ENCODE measurements around the gene NYNRIN.
"Not testable (repeated sequence)": the region's sequence is repeated elsewhere in the genome, so short reads cannot be mapped to it uniquely, and the experiment has no call there.

NYNRIN gene

GRCh38 chr14:24378327-24378726 lies 20.5 kb upstream of the NYNRIN start:
- FAIRE-seq (no peak), DNase-seq (ENCODE audit: insufficient read length, low spot score) (no peak)
- TF ChIP-seq TAF1 (IDR thresholded peaks at IDR 0.05; ENCODE audit: low read depth, low read length) = no peak
- TF ChIP-seq POU2F2 (IDR thresholded peaks at IDR 0.05; ENCODE audit: low read depth, low read length) = no peak
- no peak for TF ChIP-seq POLR2AphosphoS5 (IDR thresholded peaks at IDR 0.05; ENCODE audit: low read depth, low read length)
- TF ChIP-seq PAX5 (IDR thresholded peaks at IDR 0.05; ENCODE audit: insufficient read depth, low read length, severe bottlenecking) = no peak
- no peak for TF ChIP-seq POLR2A (IDR thresholded peaks at IDR 0.05; ENCODE audit: low read depth, low read length)

- TF ChIP-seq POLR2AphosphoS5 (IDR thresholded peaks at IDR 0.05; ENCODE audit: low read depth, low read length) = no peak
- no peak for TF ChIP-seq SPI1 (IDR thresholded peaks at IDR 0.05; ENCODE audit: low read depth, low read length)
- no peak for TF ChIP-seq POU2F2 (IDR thresholded peaks at IDR 0.05; ENCODE audit: low read depth, low read length)
- FAIRE-seq (no peak), DNase-seq (ENCODE audit: insufficient read length, low spot score) (no peak)
Measured at GRCh38 chr14:24378981-24379906, 19.6 kb upstream of the NYNRIN start.

- no peak for FAIRE-seq
- DNase-seq (ENCODE audit: insufficient read length, low spot score) = no peak
- TF ChIP-seq PAX5 (IDR thresholded peaks at IDR 0.05; ENCODE audit: insufficient read depth, low read length, severe bottlenecking) = no peak
- no peak for TF ChIP-seq POLR2A (IDR thresholded peaks at IDR 0.05; ENCODE audit: low read depth, low read length)
- TF ChIP-seq TAF1 (IDR thresholded peaks at IDR 0.05; ENCODE audit: low read depth, low read length) = no peak
- TF ChIP-seq POU2F2 (IDR thresholded peaks at IDR 0.05; ENCODE audit: low read depth, low read length) = no peak
- no peak for TF ChIP-seq SPI1 (IDR thresholded peaks at IDR 0.05; ENCODE audit: low read depth, low read length)
- TF ChIP-seq POLR2AphosphoS5 (IDR thresholded peaks at IDR 0.05; ENCODE audit: low read depth, low read length) = no peak
Measured at GRCh38 chr14:24379907-24380730, 18.7 kb upstream of the NYNRIN start.

- DNase-seq (ENCODE audit: insufficient read length, low spot score) (no peak), FAIRE-seq (no peak)
- no peak for TF ChIP-seq POLR2AphosphoS5 (IDR thresholded peaks at IDR 0.05; ENCODE audit: low read depth, low read length)
- no peak for TF ChIP-seq POU2F2 (IDR thresholded peaks at IDR 0.05; ENCODE audit: low read depth, low read length)
- TF ChIP-seq PAX5 (IDR thresholded peaks at IDR 0.05; ENCODE audit: insufficient read depth, low read length, severe bottlenecking) = no peak
- TF ChIP-seq SPI1 (IDR thresholded peaks at IDR 0.05; ENCODE audit: low read depth, low read length) = no peak
- TF ChIP-seq TAF1 (IDR thresholded peaks at IDR 0.05; ENCODE audit: low read depth, low read length) = no peak
- TF ChIP-seq POLR2A (IDR thresholded peaks at IDR 0.05; ENCODE audit: low read depth, low read length) = no peak
Measured at GRCh38 chr14:24381363-24382063, 17.3 kb upstream of the NYNRIN start.

GRCh38 chr14:24382064-24382371 lies 16.8 kb upstream of the NYNRIN start:
- no peak for TF ChIP-seq POLR2AphosphoS5 (IDR thresholded peaks at IDR 0.05; ENCODE audit: low read depth, low read length)
- FAIRE-seq (no peak), DNase-seq (ENCODE audit: insufficient read length, low spot score) (no peak)

GRCh38 chr14:24384169-24384568 lies 14.6 kb upstream of the NYNRIN start:
- TF ChIP-seq TAF1 (IDR thresholded peaks at IDR 0.05; ENCODE audit: low read depth, low read length) (no peak), SPI1 (IDR thresholded peaks at IDR 0.05; ENCODE audit: low read depth, low read length) (no peak), POLR2AphosphoS5 (IDR thresholded peaks at IDR 0.05; ENCODE audit: low read depth, low read length) (no peak), POU2F2 (IDR thresholded peaks at IDR 0.05; ENCODE audit: low read depth, low read length) (no peak), PAX5 (IDR thresholded peaks at IDR 0.05; ENCODE audit: insufficient read depth, low read length, severe bottlenecking) (no peak), POLR2A (IDR thresholded peaks at IDR 0.05; ENCODE audit: low read depth, low read length) (no peak)
- DNase-seq (ENCODE audit: insufficient read length, low spot score) (no peak), FAIRE-seq (no peak)

GRCh38 chr14:24385524-24385923 lies 13.3 kb upstream of the NYNRIN start:
- TF ChIP-seq POU2F2 (IDR thresholded peaks at IDR 0.05; ENCODE audit: low read depth, low read length) (no peak), POLR2A (IDR thresholded peaks at IDR 0.05; ENCODE audit: low read depth, low read length) (no peak), POLR2AphosphoS5 (IDR thresholded peaks at IDR 0.05; ENCODE audit: low read depth, low read length) (no peak), SPI1 (IDR thresholded peaks at IDR 0.05; ENCODE audit: low read depth, low read length) (no peak), PAX5 (IDR thresholded peaks at IDR 0.05; ENCODE audit: insufficient read depth, low read length, severe bottlenecking) (no peak), TAF1 (IDR thresholded peaks at IDR 0.05; ENCODE audit: low read depth, low read length) (no peak)
- DNase-seq (ENCODE audit: insufficient read length, low spot score) (no peak), FAIRE-seq (no peak)

GRCh38 chr14:24387009-24387345 lies 11.8 kb upstream of the NYNRIN start:
- FAIRE-seq (no peak), DNase-seq (ENCODE audit: insufficient read length, low spot score) (no peak)
- TF ChIP-seq SPI1 (IDR thresholded peaks at IDR 0.05; ENCODE audit: low read depth, low read length) (no peak), PAX5 (IDR thresholded peaks at IDR 0.05; ENCODE audit: insufficient read depth, low read length, severe bottlenecking) (no peak), POU2F2 (IDR thresholded peaks at IDR 0.05; ENCODE audit: low read depth, low read length) (no peak), POLR2AphosphoS5 (IDR thresholded peaks at IDR 0.05; ENCODE audit: low read depth, low read length) (no peak), TAF1 (IDR thresholded peaks at IDR 0.05; ENCODE audit: low read depth, low read length) (no peak), POLR2A (IDR thresholded peaks at IDR 0.05; ENCODE audit: low read depth, low read length) (no peak)

GRCh38 chr14:24387579-24387978 lies 11.2 kb upstream of the NYNRIN start:
- not testable (repeated sequence) for FAIRE-seq; DNase-seq (ENCODE audit: insufficient read length, low spot score)

Measured in GM12891 (cell line).